NOMO-1 treated with dmso at 0.1 percent for 144 hours (cell line): ENCODE data around the gene ZNF793.

ENCODE experiments used
- DNase-seq: peaks from one replicate; lab custom pipeline; 2025; ENCODE audit not compliant: unreplicated experiment; lab: John Stamatoyannopoulos, UW

Gene ZNF793

DNA sequence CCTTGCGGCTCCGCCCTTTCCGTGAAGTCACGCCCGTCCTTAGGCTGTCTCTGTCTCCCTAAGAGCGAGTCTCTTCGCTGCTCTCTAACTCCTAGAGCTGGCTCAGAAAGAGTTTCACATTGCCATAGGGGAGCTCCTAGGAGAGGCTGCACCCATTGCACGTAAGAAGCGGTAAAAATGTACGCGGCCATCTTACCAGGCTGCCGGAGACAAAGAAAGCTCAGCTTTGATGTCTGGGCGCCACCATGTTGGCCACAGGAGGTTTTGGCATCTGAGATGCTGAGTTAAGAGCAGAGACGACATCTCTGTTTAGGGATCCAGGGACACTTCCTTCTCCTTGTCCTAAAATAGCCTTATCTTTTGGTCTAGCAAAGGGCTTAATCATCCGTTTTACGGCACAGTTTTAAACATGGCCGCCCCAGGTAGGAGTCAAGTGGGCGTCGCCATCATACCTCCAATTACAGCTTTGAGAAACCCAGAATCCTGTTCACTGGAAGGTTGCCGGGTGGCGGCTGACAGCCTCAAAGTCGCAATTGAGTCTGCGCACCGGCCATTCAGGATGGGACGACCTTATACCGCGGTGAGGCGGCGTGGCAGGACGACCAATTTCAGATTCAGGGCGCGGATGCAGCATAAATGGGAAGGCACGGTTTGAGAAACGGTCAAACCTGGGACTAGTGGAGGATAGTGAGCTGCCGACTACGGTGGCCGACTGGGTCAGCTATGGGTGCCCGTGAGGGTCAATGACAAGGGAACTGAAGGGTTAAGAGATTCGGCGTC, at the start of gene ZNF793:
Gene ZNF793, plus strand, starts transcription at position 553 of the 780 bp plus-strand sequence. CDS start 16,501 bp downstream, outside the sequence.
- DNase-seq: no peak

DNA sequence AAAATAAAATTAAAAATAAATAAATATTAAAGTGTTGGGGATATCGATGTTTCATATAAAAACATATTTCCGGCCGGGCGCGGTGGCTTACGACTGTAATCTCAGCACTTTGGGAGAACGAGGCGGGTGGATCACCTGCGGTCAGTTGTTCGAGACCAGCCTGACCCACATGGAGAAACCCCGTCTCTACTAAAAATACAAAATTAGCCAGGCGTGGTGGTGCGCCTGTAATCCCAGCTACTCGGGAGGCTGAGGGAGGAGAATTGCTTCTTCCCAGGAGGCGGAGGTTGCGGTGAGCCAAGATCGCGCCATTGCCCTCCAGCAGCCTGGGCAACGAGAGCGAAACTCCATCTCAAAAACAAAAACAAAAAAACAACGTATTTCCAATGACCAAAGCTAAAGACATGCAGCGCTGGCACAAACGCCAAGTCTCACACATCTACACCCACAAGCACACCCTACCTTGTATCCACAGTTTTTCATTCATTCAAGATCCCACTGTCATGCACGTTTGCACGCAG, 40.4 kb upstream of the ZNF793 start:
- no peak for DNase-seq

GRCh38 chr19:37466798-37467607, 39.7 kb upstream of the ZNF793 start, which contains the start of gene ZNF569:
TSS of gene ZNF569 (minus strand) at chr19:37467444. CDS start at chr19:37444921, 22,523 bp downstream.
- peak; percentile 91 for DNase-seq

DNA sequence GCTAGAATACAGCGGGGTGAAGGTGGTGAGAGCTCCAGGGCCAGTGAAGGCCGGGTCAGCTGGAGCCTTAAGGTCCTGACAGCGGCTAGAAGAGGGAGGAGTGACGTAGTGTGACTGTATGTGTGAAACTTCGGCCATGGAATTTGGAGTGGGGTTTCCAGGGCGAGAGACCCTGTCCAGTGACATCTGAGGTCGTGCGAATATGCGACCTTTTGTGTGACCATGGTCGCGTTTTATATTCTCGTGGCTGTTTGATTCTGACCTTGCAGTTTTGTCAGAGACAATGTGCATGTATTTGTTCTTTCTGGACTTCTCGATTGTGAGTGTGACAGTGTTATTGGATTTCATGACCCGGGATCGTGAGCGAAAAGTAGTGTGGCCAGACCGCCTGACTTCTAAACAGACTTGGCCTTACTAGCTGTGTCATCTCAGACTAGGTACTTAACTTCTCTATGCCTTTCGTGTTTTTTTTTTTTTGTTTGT, 39.1 kb upstream of the ZNF793 start:
- DNase-seq: no peak

DNA sequence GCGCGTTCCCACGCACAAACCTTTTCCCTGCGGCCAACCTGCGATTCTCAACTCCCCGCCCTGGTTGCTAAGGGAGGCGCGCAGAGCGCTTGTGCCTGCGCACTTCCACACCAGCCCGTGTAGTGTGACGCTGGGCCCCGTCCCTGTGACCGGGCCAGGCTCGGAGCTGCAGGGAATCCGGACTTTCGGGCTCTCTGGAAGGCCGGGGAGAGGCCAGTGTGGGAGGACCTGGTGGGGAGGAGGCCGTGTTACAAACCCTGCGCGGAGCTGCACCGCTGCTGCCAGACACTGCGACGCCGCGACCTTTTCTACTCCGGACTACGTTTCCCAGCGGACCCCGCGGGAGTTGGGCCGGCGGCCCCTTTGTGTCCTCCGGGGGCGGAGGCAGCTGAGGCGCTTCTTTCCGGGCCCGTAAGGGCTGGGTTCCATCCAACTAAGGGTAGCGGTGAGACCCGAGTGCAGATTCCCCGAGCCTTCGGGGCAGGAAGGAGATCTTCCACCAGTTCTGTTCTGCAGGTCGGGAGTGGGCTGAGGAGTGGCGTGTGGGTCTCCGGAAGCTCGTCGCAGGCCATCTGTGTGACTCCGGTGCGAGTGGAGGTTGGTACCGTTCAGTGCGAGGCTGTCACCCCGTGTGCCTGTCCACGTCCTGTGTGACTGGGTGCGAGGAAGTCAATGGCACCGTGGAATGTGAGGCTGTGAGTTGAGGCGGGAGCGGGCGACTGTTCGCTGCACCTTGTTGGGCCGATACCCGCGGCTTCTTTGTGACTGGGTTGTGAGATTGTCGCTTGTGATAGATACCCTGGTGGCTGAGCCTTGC, 37.6 kb upstream of the ZNF793 start, which contains the start of gene ZNF570:
Gene ZNF570, plus strand, starts transcription at position 396 of the 817 bp plus-strand sequence. CDS start 999 bp downstream, outside the sequence.
- DNase-seq: peak; percentile 79

GRCh38 chr19:37470216-37470615, 36.5 kb upstream of the ZNF793 start:
- no peak for DNase-seq

- DNase-seq: no peak
These were observed 34.6 kb upstream of the ZNF793 start for GRCh38 chr19:37472165-37472564.

DNA sequence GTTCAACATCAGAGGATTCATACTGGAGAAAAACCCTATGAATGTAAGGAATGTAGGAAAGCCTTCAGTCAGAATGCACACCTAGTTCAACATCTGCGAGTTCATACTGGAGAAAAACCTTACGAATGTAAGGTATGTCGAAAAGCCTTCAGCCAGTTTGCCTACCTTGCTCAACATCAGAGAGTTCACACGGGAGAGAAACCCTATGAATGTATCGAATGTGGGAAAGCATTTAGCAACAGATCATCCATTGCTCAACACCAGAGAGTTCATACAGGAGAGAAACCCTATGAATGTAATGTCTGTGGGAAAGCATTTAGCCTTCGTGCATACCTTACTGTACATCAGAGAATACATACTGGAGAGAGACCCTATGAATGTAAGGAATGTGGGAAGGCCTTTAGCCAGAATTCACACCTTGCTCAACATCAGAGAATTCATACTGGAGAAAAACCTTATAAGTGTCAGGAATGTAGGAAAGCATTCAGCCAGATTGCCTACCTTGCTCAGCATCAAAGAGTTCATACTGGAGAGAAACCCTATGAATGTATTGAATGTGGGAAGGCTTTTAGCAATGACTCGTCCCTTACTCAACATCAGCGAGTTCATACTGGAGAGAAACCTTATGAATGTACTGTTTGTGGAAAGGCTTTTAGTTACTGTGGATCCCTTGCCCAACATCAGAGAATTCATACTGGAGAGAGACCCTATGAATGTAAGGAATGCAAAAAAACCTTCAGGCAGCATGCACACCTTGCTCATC, 22.2 kb upstream of the ZNF793 start:
- no peak for DNase-seq

DNA sequence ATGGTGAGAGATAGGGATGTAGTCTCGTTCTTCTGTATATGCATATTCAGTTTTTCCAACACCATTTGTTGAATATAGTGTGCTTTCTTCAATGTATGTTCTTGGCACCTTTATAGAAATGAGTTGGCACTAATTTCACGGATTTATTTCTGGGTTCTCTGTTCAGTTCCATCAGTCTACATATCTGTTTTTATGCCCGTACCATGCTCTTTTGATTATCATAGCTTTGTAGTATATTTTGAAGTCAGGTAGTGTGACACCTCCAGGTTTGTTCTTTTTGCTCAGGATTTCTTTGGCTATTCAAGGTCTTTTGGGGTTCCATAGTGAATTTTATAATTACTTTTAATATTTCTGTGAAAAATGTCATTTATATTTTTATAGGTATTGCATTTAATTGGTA, 14.5 kb upstream of the ZNF793 start:
- DNase-seq: no peak

- DNase-seq: no peak
These were observed 767 bp upstream of the ZNF793 start for GRCh38 chr19:37505958-37506386.

DNA sequence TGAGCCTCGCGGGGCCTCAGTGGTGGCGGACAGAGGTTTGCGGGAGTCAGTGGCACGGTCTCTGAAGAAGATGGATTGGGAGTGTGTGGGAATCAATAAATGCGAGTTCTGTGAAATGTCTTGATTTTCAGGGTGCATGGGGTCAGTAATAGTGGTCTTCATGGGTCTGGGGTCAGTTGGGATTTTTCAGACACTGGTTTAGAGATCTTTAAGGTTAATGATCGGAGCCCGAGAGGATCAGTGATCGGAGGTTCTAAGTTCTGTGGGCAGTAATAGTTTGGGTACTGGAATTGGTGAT, 377 bp downstream of the ZNF793 start:
- no peak for DNase-seq

GRCh38 chr19:37511186-37511585, 4.4 kb downstream of the ZNF793 start:
- DNase-seq: no peak

GRCh38 chr19:37511821-37512220, 5.1 kb downstream of the ZNF793 start:
- DNase-seq: no peak

- DNase-seq: no peak
These were observed 6.7 kb downstream of the ZNF793 start for GRCh38 chr19:37513397-37513796.

GRCh38 chr19:37519890-37520289, 13.2 kb downstream of the ZNF793 start:
- no peak for DNase-seq

DNA sequence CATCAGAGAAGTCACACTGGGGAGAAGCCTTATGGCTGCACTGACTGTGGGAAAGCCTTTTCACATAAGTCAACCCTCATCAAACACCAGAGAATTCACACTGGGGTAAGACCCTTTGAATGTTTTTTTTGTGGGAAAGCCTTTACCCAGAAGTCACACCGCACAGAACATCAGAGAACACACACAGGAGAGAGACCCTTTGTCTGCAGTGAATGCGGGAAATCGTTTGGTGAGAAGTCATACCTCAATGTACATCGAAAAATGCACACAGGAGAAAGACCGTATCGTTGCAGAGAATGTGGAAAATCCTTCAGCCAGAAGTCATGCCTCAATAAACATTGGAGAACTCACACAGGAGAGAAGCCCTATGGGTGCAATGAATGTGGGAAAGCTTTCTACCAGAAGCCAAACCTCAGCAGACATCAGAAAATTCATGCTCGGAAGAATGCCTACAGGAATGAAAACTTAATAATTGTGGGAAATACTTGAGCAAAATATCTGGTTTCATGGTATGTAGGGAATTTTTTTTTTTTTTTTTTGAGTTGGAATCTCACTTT, 30.7 kb downstream of the ZNF793 start:
- no peak for DNase-seq

GRCh38 chr19:37551129-37551993, 44.6 kb downstream of the ZNF793 start:
- DNase-seq: no peak

- no peak for DNase-seq
These were observed 56.8 kb downstream of the ZNF793 start for GRCh38 chr19:37563518-37563917.
